ENCODE data around the gene DAPK2.

GRCh38 chr15:64029633-64030032 lies 16.7 kb downstream of the DAPK2 start:
- TF ChIP-seq POLR2AphosphoS5 (IDR thresholded peaks at IDR 0.05; ENCODE audit: low read depth, low read length) (no peak), TAF1 (IDR thresholded peaks at IDR 0.05; ENCODE audit: borderline replicate concordance, insufficient read depth, low read length) (no peak), REST (IDR thresholded peaks at IDR 0.05; ENCODE audit: insufficient read depth in 1 of 2, low read depth in 2 of 2, low read length in 2 of 2) (no peak), SIN3A (IDR thresholded peaks at IDR 0.05; ENCODE audit: borderline replicate concordance, insufficient read depth, low read length) (no peak)

All from PFSK-1 (cell line).